ENCODE results near the gene PLGRKT.
A peak's percentile ranks its signal among the peaks of the same experiment; 100 is the strongest.
"Not testable (repeated sequence)": the region's sequence is repeated elsewhere in the genome, so short reads cannot be mapped to it uniquely, and the experiment has no call there.

PLGRKT gene

GRCh38 chr9:5430912-5431311, 6.8 kb downstream of the PLGRKT start:
- no peak for DNase-seq (ENCODE audit: low read depth in 2 of 2)

- DNase-seq (ENCODE audit: low read depth in 2 of 2) = no peak
Measured at GRCh38 chr9:5429873-5430564, 7.7 kb downstream of the PLGRKT start.

DNA sequence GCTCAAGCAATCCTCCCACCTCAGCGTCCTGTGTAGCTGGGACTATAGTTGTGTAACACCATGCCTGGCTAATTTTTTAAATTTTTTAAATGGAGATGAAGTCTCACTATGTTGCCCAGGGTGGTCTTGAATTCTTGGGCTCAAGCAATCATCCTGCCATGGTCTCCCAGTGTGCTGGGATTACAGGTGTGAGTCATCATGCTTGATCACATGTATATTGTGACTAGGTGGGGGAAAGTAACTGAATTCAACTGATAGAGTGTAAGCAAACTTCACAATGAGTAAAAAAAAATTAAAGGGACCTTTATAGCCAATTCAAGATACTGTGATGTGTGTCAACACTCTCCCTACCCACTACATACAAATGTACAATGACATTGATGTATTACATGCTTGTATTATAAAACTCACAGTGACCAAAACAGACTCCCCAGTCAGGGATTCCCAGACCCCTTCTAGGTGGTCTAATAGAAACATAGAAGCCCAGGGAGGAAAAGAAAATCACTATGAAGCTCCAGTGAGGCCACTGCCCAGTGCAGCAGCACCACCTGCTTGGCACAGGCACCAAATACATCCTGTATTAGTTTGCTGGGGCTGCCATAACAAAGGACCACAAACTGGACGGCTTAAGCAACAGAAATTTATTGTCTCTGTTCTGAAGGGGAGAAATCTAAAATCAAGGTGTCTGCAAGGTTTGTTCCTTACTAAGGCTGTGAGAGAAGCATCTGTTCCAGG, 8.8 kb downstream of the PLGRKT start:
- no peak for DNase-seq (ENCODE audit: low read depth in 2 of 2)

DNA sequence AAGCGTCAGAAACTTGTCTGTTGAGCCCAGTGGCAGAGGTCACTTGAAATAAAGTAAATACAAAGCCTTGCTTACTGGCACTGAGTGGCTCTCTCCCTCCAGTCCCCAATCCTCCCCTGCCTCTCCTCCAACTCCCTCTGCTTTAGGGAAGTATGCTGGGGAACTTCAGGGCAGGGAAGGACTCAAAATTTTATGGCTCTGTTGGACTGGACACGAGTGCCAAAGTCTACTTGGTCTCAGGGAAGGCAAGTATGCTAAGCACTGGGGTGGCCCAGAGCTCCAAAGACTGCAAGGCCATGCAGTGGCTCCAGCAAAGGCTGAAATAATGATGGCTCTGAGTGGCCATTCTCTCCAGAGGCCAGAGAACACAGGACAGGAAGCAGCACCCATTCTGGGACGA, 9.6 kb downstream of the PLGRKT start:
- DNase-seq (ENCODE audit: low read depth in 2 of 2) = no peak

DNA sequence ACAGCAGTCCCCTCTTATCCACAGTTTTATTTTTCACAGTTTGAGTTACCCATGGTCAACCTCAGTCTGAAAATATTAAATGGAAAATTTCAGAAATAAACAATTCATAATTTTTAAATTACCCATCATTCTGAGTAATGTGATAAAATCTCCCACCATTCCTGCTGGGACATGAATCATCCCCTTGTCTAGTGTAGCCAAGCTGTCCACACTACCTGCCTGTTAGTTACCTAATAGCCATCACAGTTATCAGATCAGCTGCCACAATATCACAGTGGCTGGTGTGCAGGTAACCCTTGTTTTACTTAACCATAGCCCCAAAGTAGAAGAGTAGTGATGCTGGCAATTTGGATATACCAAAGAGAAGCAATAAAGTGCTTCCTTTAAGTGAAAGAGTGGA, 10.7 kb downstream of the PLGRKT start:
- no peak for DNase-seq (ENCODE audit: low read depth in 2 of 2)

GRCh38 chr9:5425006-5425628, 12.6 kb downstream of the PLGRKT start:
- DNase-seq (ENCODE audit: low read depth in 2 of 2) = no peak

DNA sequence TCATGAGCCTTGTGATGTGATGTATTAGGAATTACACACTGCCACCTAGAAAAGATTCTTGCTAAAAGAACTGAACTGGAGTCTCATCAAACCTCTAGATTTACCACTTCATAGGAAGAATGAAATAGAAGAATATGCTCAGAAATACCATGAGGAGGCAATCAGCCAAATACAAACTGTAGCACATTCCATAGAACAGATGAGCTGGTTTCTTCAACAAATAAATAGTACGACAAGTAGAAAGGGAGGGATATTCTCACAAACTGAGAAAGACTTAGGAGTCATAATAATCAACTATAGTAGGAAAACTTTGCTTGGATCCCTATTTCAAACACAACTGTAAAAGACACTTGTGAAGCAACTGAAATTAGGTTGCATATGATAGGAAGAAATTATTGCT, 15.4 kb downstream of the PLGRKT start:
- DNase-seq (ENCODE audit: low read depth in 2 of 2) = no peak

GRCh38 chr9:5421163-5421562, 16.6 kb downstream of the PLGRKT start:
- DNase-seq (ENCODE audit: low read depth in 2 of 2) = no peak

- DNase-seq (ENCODE audit: low read depth in 2 of 2) = no peak
Measured at GRCh38 chr9:5419987-5420386, 17.7 kb downstream of the PLGRKT start.

- DNase-seq (ENCODE audit: low read depth in 2 of 2) = no peak
Measured at GRCh38 chr9:5418481-5418880, 19.2 kb downstream of the PLGRKT start.

GRCh38 chr9:5416953-5417352, 20.8 kb downstream of the PLGRKT start:
- no peak for DNase-seq (ENCODE audit: low read depth in 2 of 2)

GRCh38 chr9:5408596-5408995, 29.1 kb downstream of the PLGRKT start:
- no peak for DNase-seq (ENCODE audit: low read depth in 2 of 2)

DNA sequence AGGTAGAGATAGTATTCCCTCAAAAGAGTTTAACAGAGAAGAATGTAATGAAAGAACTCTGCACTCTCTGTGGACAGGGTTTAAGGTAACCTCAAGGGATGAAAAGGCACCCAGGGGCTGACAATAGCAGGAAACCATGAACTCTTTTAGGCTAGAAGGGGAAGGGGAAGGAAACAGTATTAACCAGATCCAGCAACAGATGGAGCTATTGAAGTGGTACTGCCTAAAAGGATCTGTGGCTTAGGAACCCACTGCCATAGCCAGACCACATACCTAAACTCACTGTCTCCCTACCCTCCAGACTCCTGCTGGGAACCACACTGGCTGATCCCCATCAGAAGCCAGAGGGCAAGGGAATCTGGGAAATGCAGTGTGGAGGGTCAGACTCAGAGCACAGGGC, 35.5 kb downstream of the PLGRKT start:
- DNase-seq (ENCODE audit: low read depth in 2 of 2) = no peak

DNA sequence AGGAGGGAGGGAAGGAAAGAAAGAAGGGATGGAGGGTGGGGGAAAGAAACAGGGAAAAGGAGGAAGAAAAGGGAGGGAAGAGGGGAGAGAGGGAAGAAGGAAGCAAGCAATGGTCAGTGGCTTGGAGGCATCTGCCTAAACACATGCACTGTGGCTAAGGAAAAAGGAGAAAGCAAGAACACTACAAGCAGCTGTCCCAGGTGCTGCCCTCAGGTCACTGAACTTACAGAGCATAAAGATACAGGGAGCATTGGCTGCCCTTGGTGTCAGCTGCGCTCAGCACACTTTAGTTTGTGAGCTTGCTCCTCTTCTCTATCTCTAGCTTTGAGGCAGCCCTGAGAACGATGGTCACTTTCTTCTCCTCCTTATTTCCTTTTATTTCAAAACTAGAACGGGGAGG, 40.2 kb downstream of the PLGRKT start:
- not testable (repeated sequence) for DNase-seq (ENCODE audit: low read depth in 2 of 2)

DNA sequence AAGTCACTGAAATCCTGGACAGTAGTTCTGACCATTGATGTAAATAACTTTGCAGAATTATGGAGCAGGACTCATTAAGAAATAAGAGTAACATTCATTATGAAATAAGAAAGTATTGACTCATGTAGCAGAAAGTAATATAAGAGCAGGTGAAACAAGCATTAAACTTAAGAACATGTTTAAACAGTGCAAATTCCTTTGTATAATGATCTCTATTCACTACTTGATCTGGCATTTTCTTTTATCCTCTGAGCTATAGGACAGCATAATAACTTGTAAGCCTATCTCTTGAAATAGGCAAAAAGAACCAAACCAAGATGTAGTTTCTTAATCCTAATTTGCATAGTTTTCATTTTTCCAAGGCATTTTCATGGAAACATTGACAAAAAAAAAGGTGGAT, 42.3 kb downstream of the PLGRKT start:
- DNase-seq (ENCODE audit: low read depth in 2 of 2) = no peak

GRCh38 chr9:5393976-5394375, 43.7 kb downstream of the PLGRKT start:
- DNase-seq (ENCODE audit: low read depth in 2 of 2) = not testable (repeated sequence)

- DNase-seq (ENCODE audit: low read depth in 2 of 2) = no peak
Measured at GRCh38 chr9:5393497-5393896, 44.2 kb downstream of the PLGRKT start.

- DNase-seq (ENCODE audit: low read depth in 2 of 2) = no peak
Measured at GRCh38 chr9:5392285-5392684, 45.4 kb downstream of the PLGRKT start.

- peak in 1 of 2 donors; percentile 16 for DNase-seq (ENCODE audit: low read depth in 2 of 2)
Measured at GRCh38 chr9:5389109-5389732, 48.5 kb downstream of the PLGRKT start.

DNA sequence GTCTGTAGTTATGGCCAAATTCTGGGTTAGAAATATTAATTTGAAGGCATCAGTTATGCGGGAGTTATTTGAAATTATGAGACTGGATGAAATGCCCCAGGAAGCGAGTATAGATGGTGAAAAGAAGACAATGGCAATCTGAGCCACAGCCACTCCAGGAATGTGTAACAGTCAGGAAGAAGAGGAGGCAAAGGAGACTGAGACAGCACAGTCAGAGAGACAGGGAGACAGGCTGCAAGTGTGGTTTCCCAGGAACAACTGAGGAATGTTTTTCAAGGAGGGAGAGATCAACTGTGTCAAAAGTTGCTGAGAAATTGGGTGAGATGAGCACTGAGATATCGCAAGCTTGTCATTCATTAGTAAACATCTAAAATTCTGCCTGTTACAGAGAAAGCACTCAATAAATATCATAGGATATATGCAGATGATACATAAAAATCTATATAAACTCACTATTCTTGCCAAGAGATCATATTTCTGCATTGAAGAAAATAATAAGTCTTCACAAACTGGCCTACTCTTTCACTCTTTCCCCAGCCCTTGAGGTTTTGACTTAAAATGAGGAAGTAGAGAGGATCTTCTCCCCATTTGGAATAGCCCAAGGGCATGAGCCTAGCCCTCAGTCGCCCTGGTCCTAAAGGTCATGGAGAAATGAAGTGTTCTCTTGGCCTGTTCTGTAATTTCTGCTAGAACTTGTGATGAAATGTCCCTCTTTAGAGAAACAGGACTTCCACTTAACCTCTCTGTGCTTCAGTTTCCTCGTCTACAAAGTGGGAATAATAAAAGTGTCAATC, 49.5 kb downstream of the PLGRKT start:
- DNase-seq (ENCODE audit: low read depth in 2 of 2) = no peak

DNA sequence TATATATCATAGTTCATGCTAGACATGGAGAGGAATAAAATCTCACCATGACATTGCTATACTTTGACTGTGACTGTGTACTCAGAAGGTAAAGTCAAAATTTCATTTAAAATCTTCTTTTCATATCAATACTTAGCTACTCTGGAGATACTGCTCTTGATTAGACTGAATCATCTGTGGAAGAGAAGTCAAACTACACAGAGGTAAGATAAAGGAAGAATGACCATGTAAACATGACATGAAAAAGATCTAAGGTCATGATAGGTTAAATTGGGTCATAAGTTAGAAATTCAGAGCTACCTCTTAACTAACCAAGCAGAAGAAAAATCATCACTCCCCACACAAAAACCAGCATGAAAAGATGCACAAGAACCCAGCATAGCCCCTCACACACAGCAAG, 53.3 kb downstream of the PLGRKT start:
- DNase-seq (ENCODE audit: low read depth in 2 of 2) = no peak

GRCh38 chr9:5382479-5382878, 55.2 kb downstream of the PLGRKT start:
- DNase-seq (ENCODE audit: low read depth in 2 of 2) = no peak
